Stimulated activated CD4-positive, alpha-beta T cell treated with anti-CD3 and anti-CD28 coated beads, TNF-alpha, amount 100 ng/mL, for 24 hours (primary cell): ENCODE measurements around the gene ABHD3.
"Not testable (repeated sequence)": the region's sequence is repeated elsewhere in the genome, so short reads cannot be mapped to it uniquely, and the experiment has no call there.

Source experiments
- DNase-seq, 3 experiments: peaks; one replicate each; pipeline ENCODE4 v3.0.0-alpha.2; 2020; ENCODE audit warnings: low read depth in 3 of 3

The ABHD3 gene

GRCh38 chr18:21706386-21706865 lies 1.9 kb upstream of the ABHD3 start:
- DNase-seq, result no peak

GRCh38 chr18:21703241-21703820 lies 1.2 kb downstream of the ABHD3 start:
- DNase-seq, result peak in 2 of 3 experiments; percentile 0 to 26

GRCh38 chr18:21702602-21703001 lies 2.0 kb downstream of the ABHD3 start:
- DNase-seq, result no peak

GRCh38 chr18:21701621-21702020 lies 3.0 kb downstream of the ABHD3 start:
- DNase-seq, result no peak

DNA sequence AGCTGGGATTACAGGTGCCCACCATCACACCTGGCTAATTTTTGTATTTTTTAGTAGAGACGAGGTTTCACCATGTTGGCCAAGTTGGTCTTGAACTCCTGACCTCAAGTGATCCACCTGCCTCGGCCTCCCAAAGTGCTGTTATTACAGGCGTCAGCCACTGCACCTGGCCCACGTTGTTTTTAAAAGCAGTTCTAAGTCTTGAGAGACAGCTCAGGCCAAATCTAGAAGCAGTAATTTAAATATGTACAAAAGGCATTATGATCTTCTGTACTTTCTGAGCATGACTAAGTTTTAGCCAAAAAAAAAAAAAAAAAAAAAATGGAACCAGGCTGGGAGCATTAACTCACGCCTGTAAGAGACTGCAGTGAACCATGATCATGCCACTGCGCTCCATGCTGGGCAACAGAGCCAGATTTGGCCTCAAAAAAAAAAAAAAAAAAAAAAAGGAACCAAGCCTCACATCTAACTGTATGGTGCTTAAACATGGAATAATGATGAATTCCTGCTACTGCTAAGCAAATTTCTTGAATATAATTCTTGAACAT lies 4.0 kb downstream of the ABHD3 start:
- no peak for DNase-seq

DNA sequence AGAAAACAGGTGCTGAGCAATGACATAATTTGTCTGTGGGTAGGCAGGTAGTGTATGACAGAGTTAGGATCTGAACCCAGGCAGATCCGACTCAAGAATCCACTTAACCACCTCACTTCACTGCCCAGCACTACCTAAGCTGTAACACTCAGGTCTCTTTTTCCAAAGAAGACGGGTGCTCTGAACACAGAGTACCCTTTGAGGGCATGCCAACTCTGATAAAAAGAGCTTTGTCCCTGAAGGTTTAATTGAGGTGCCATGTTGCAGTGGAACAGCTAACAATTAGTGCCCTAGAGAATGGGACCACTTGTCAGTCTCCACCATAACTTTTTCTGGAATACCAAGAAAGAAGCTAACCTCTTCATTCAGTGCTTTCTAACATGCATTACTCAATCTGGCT lies 11.3 kb downstream of the ABHD3 start:
- no peak for DNase-seq

DNA sequence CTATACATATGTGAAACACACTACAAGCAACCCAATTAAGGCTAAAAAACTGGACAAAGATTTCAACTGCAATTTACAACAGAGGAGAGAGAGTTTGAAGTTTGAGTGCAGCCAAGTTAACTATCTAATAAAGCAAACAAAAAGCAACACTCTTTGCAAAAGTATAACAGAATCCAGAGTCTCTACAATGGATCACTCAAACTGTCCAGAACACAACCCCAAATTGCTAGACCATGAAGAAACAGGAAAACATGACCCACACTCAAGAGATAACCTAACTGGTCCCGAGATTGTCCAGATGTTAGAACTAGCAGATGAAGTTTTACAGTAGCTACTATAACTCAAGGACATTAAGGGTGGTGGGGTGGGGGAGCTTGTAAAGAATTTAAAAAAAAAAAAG lies 14.8 kb downstream of the ABHD3 start:
- DNase-seq, result no peak

- no peak for DNase-seq
Measured at GRCh38 chr18:21686282-21687105, 18.1 kb downstream of the ABHD3 start.

DNA sequence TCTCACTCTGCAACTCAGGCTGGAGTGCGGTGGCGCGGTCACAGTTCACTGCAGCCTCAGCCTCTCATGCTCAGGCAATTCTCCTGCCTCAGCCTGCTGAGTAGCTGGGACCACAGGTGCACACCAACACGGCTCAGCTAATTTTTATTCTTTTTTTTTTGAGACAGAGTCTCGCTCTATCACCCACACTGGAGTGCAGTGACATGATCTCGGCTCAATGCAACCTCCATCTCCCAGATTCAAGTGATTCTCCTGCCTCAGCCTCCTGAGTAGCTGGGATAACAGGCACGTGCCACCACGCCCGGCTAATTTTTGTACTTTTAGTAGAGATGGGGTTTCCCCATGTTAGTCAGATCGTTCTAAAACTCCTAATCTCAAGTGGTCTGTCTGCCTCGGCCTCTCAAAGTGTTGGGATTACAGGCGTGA lies 19.0 kb downstream of the ABHD3 start:
- DNase-seq, result not testable (repeated sequence)

GRCh38 chr18:21684731-21685130 lies 19.8 kb downstream of the ABHD3 start:
- no peak for DNase-seq

DNA sequence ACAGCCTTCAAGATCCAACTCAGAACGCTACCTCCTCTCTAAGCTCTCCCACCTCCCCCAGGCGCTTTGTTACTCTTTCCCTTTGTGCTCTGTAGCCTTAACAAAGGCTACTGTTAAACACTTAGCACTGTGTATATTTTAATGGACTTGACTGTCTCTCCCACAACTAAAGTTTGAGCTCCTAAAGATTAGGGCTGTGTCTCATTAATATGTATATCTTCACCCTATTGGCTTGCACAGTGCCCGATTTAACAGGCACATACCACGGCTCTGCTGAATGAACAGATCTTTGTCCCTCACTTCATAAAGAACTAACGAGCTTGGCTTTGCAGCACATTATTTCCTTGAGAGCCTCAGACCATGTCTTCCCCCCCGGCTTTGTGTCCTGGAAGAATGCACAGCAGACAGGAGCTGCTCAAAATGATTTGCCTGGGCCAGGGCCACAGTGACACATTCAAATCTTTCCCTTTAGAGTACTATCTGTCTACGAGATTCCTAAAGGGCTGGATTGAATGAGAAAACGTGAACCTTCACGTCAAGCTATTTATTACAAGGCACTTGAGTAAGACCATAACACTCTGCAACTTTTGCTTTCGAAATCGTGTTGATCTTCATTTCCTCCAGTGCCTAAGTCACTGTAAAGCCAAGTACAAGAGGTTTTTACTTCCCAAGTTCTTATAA lies 22.1 kb downstream of the ABHD3 start:
- DNase-seq, result no peak

DNA sequence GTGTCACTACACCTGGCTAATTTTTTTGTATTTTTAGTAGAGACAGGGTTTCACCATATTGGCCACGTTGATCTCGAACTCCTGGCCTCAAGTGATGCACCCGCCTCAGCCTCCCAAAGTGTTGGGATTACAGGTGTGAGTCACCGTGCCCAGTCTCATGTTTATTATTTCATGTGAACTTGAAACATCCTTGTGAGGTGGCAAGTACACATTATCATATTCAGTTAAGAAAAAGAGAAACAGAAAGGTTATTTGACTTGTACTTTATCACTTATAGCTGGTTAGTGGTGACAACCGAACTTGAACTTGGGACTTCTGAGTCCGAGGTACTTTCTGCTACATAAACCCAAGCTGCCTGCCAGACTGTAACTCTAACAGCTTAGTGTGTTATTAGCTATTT lies 24.4 kb downstream of the ABHD3 start:
- DNase-seq, result no peak

DNA sequence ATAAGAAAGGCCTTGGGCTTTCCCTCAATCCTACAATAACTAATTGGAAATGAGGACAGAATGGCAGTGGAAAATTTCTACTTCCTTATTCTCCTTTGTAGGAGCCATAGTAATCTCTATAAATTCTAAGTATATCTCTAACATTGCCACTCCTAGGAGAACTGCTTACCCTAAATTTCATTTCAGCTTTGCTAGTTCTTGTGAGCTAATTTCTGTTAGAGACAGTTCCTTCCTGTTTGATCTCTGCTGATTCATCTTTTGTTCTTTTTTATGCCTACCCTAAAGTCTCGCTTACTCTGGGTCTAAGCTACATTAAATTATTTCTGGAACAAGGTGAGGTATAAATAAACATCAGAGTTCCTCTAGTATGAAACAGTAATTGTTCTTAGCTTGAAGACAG lies 25.7 kb downstream of the ABHD3 start:
- no peak for DNase-seq

GRCh38 chr18:21675354-21675753 lies 29.2 kb downstream of the ABHD3 start:
- DNase-seq, result peak in 1 of 3 experiments; percentile 8

- no peak for DNase-seq
Measured at GRCh38 chr18:21672521-21673267, 31.9 kb downstream of the ABHD3 start.

GRCh38 chr18:21669736-21670285 lies 34.8 kb downstream of the ABHD3 start:
- no peak for DNase-seq

DNA sequence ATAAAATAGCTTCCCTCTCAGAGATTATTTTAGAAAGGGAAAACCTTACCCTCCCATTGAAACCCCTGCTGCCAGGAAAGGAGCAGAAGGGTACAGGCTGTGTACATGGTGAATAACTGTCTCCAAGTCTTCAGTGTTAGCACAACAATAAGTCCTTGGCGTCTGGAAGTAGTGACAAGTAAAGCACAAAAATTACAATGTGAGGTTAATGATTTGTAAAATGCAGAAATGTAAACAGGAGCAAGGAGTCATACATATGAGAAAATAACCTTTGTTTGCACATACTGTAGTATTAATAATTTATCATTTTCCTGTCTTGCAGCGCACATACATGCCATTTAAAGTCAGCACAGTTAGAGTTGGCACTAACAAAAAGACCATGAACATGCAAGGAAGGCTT lies 40.5 kb downstream of the ABHD3 start:
- no peak for DNase-seq

GRCh38 chr18:21663578-21663977 lies 41.0 kb downstream of the ABHD3 start:
- DNase-seq, result no peak

- DNase-seq, result no peak
Measured at GRCh38 chr18:21662581-21662980, 42.0 kb downstream of the ABHD3 start.

GRCh38 chr18:21660078-21660477 lies 44.5 kb downstream of the ABHD3 start:
- DNase-seq, result no peak

GRCh38 chr18:21656402-21656801 lies 48.2 kb downstream of the ABHD3 start:
- no peak for DNase-seq
